Jurkat, Clone E6-1 (cell line): Measurements from ENCODE around the gene CD300LG.
"Not testable (repeated sequence)": the region's sequence is repeated elsewhere in the genome, so short reads cannot be mapped to it uniquely, and the experiment has no call there.

ENCODE experiments used
- DNase-seq: peaks from one replicate; pipeline ENCODE4 v3.0.0-alpha.2; 2011; ENCODE audit warnings: low read depth, low spot score
- H3K4me3 ChIP-seq: 2 replicates; pipeline ENCODE4 v1.5.1; 2011; ENCODE audit warnings: mild to moderate bottlenecking, low read length, control low read depth, moderate library complexity

Gene CD300LG

GRCh38 chr17:43822570-43823190 lies 24.3 kb upstream of the CD300LG start:
- DNase-seq: no peak
- no peak overlapping the region for H3K4me3 ChIP-seq

GRCh38 chr17:43823350-43824084 lies 23.5 kb upstream of the CD300LG start:
- no peak for DNase-seq
- no peak overlapping the region for H3K4me3 ChIP-seq

GRCh38 chr17:43825567-43825966 lies 21.4 kb upstream of the CD300LG start:
- no peak overlapping the region for H3K4me3 ChIP-seq
- no peak for DNase-seq

- DNase-seq: no peak
- H3K4me3 ChIP-seq: no peak overlapping the region
Observed at GRCh38 chr17:43826206-43826605, 20.8 kb upstream of the CD300LG start.

DNA sequence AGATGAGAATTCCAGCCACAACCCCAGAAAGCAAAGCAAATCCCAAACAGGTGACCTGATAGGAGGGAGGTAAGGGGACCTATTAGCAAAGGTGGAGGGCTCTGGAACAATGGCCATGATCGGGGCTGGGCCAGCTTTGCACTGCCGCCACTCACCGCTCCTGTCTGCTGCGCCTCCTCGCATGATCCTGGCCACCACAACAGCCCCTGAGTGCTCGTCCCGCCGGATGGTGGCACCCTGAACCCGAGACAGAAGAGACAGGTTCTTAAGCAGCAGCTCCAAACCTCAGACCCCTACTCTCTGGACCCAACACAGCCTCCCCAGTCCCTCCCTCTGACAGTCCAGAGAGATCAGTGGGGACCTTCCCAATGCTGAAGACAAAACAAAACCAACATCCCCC lies 19.4 kb upstream of the CD300LG start:
- no peak overlapping the region for H3K4me3 ChIP-seq
- no peak for DNase-seq

GRCh38 chr17:43829738-43830137 lies 17.2 kb upstream of the CD300LG start:
- no peak overlapping the region for H3K4me3 ChIP-seq
- no peak for DNase-seq

DNA sequence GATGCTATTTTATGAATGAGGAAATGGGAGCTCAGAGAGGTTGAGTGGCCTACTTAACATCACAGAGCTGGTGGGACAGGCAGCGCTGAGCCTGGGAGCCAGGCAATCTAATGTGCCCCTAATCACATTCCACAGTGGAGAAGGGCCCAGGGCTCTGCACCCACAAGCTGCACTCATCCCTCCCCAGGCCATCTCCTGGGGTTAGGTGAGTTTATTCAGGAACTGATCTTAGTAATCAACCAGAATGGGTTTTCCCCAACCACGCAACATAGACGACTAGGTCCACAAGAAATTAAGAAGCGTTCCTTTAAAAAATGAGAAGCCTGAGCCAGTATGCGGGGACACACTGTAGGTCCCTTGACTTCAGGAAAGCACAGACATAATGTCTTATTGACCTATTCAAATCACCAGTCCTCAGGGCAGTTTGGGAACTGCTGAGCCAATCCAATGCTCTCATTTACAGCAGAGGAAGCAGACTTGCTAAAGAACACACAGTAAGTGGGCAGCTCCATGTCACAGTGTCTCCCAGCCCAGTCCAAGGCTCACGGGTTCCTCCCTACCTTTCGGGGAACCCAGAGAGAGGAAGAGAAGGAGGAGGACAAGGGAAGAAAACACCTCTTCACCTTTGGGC lies 16.4 kb upstream of the CD300LG start:
- no peak for DNase-seq
- H3K4me3 ChIP-seq: no peak overlapping the region

GRCh38 chr17:43831633-43832032 lies 15.3 kb upstream of the CD300LG start:
- H3K4me3 ChIP-seq: no peak overlapping the region
- DNase-seq: no peak

DNA sequence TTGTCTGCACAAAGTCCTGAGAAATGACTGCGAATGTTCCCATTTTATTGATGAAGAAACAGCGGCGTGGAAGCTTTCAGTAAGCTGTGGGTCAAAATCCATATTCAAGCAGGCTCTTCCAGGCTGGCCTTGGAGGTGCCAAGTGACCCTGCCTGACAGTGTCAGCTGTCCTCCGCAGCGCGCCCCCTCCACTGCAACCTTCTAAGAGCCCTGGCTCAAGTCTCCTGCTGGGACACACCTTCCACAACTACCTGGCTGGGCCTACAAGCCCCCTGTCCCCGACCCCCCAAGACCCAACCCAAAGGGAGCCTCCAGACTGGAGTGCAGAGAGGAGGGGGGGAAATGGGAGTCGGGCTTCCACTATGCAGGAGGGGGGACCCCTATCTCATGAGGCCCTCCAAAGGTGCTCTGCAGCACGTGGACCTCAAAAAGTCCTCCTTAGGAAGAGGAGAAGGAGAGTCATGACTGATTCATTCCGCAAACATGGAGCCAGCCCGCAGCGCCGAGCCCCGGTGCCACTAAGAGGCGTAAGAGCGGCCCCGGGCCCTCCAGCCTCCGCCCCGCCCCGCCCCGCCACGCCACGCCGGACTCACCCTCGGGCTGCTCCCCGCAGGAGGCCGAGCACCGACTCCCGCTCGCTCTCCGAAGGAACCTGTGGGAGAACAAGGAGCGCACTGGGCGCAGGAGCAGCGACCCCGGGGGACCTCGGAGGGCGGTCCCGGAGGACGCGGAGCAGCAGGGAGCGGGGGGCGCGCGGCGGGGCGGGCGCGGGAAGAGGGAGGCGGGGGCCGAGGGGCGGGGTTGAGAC lies 14.6 kb upstream of the CD300LG start:
- peak overlapping the region; percentile 2; the same call in 1 of the 2 replicates for H3K4me3 ChIP-seq
- no peak for DNase-seq

GRCh38 chr17:43832976-43833829 lies 13.8 kb upstream of the CD300LG start, which contains the start of gene MPP3:
TSS of gene MPP3 (minus strand) at chr17:43833146. CDS start at chr17:43831906, 1,240 bp downstream.
- DNase-seq: no peak
- peak within 1 kb of the TSS; percentile 23 for H3K4me3 ChIP-seq

DNA sequence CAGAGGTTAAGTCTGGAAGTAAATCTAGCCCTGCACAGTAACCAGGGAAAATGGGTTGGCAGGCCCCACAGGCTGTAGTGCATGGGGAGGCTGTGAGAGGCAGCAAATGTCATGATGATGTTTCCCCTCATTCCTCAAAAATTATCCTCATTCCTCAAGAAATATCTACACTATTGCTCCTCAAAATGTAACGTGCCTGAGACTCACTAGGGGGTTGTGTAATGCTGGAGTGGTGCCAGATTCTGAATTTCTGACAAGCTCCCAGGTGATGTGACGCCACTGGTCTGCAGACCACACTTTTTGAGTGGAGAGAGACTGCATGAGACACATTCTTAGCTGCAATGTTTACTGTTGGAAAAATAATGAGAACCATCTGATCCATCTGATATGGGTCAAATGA lies 12.9 kb upstream of the CD300LG start:
- no peak overlapping the region for H3K4me3 ChIP-seq
- DNase-seq: peak; percentile 11

- H3K4me3 ChIP-seq: no peak overlapping the region
- DNase-seq: no peak
Observed at GRCh38 chr17:43839670-43840108, 7.3 kb upstream of the CD300LG start.

DNA sequence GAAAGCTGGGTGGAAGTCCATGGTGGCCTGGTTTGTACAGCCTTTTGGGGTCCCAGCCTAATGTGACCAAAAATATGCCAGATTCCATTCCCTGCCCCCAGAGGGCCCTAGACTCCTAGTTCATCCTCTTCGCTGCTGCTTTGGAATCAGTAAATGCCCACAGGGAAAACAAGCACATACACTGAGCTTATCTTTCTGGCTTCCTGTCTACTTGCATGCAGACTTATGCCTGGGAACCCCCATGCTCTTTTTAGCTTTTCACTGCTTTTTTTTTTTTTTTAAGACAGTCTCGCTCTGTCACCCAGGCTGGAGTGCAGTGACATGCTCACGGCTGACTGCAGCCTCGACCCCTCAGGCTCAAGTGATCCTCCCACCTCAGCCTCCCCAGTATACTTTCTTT lies 6.2 kb upstream of the CD300LG start:
- no peak for DNase-seq
- no peak overlapping the region for H3K4me3 ChIP-seq

DNA sequence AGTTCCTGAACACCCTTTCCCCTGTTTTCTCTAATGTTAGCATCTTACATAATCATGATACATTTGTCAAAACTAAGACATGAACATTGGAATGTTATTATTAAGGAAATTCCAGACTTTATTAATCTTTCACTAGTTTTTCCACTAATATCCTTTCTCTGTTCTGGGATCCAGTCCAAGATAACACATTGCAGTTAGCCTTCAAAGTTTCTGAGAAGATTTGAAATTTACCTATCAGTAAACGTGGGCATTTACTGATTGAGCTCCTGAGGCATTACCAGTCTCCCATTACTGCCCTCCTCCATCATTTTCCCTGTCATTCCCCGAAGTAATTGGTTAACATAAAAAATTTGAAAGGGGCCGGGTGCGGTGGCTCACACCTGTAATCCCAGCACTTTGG lies 5.7 kb upstream of the CD300LG start:
- H3K4me3 ChIP-seq: no peak overlapping the region
- DNase-seq: no peak

- DNase-seq: not testable (repeated sequence)
Observed at GRCh38 chr17:43842091-43842974, 4.6 kb upstream of the CD300LG start.

DNA sequence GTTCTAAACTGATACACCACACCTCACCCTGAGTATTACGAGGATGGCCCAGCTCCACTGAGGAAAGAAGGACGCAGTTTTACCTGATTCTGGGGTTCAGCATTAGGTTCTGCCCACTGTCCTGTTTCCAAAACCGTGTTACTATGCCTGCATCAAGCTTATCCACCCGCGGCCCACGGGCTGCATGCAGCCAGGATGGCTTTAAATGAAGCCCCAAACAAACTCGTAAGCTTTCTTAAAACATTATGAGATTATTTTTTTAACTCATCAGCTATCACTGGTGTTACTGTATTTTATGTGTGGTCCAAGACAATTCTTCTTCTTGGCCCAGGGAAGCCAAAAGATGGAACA lies 4.0 kb upstream of the CD300LG start:
- DNase-seq: no peak
- H3K4me3 ChIP-seq: no peak overlapping the region

More at GRCh38 chr17:43842091-43842974, 4.6 kb upstream of the CD300LG start:
- H3K4me3 ChIP-seq: not testable (repeated sequence)

DNA sequence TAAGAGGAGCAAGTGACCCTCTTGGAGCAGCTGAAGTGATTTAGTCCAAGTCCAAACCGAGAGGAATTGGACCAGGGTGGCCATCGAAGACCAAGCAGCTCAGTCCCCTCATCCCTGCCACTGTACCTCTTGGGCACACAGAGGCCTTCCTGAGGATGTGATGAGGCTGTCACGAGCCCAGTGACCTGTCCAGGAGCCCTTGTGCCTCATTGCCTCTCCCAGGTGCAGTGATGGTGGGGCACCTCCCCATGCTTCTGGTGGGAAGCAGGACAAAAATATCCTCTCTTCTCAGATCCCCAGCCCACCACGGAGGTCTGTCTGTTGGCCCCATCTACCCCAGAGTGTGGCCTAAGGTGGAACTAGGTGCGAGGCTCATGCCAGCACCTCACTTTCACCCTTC lies 2.7 kb upstream of the CD300LG start:
- DNase-seq: no peak
- no peak overlapping the region for H3K4me3 ChIP-seq

DNA sequence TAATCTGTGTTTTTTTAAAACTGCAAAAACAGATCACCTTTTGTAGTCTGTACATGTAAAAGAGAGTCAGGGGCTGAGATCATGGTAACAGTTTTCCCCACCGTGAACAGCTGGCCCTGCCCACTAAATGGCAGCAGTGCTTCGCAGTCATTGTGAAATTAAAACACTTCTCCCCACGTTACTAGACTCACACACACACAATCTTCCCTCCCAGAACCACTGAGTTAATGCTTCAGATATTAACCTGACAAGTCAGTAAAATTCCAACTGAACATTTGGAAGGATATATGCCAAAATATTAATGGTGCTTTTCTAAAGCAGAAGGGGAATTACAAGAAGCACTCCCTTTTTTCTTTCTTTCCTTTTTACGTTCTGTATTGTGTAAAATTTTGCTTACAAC lies 1.2 kb upstream of the CD300LG start:
- no peak for DNase-seq
- no peak overlapping the region for H3K4me3 ChIP-seq
